ENCODE data around the gene MED10.

MED10 gene

DNA sequence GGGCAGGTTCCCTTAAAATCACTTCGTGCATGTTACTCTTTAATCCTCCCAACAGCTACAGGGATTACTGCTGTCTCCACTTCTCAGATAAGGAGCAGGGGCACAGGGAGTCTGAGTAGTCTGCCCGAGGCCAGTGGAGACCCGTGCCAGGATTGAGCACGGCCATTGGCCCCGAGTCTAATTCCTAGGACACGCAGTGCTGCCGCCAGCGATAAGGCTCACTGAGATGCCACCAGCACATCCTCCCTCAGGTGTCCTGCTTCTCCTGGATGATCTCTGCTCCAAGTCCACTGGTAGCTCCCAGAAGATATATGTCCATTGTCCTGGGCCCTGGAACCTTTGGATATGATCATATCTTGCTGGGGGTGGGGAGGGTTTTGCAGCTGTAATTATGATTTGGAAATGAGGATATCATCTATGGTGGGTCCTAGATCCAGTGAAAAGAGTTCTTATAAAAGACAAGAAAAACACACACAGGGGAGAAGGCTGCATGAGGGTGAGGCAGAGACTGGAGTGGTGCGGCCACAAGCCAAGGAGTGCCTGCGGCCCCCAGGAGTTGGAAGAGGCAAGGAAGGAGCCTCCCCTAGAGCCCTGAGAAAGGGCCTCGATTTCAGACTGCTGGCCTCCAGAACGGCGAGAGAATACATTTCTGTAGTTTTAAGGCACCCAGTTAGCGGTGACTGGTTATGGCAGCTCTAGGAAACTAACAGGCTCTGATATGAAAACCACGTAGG is 19.4 kb upstream of the MED10 start:
- H4K8ac ChIP-seq (ENCODE audit: low read depth, low read length) = no peak overlapping the region
- H2AK5ac ChIP-seq (ENCODE audit: low read length) = no peak overlapping the region
- H3K79me2 ChIP-seq (ENCODE audit: control insufficient read depth, insufficient read depth, low read length) = no peaks in the 10 kb centered on the region
- no peak overlapping the region for H3K4me2 ChIP-seq (ENCODE audit: low read length)
- no peak overlapping the region for H3K4ac ChIP-seq (ENCODE audit: low read depth, low read length)
- no peaks in the 10 kb centered on the region for H3K4me1 ChIP-seq (ENCODE audit: control insufficient read depth, low read depth, low read length)
- H2BK15ac ChIP-seq (replicated peaks; ENCODE audit: low read depth) = no peak overlapping the region
- no CpG with 5 or more reads among the region's 15 CpGs for WGBS (ENCODE audit: extremely low coverage, insufficient coverage, low lambda C conversion rate)
- H3K79me1 ChIP-seq (ENCODE audit: low read length) = no peaks in the 10 kb centered on the region
- H3K27me3 ChIP-seq (ENCODE audit: insufficient read depth, low read length, poor library complexity) = no peaks in the 10 kb centered on the region
- no peak overlapping the region for H3K9ac ChIP-seq (ENCODE audit: low read length)
- no peak overlapping the region for H3K27ac ChIP-seq (ENCODE audit: low read depth, low read length)
- H3K23ac ChIP-seq (ENCODE audit: low read length) = no peak overlapping the region
- H2BK120ac ChIP-seq (ENCODE audit: low read depth, low read length) = no peak overlapping the region
- H4K5ac ChIP-seq (ENCODE audit: low read length) = no peak overlapping the region
- no peak overlapping the region for H3K4me3 ChIP-seq (ENCODE audit: low read length)
- H3K56ac ChIP-seq (ENCODE audit: low read length) = no peak overlapping the region
- no peak overlapping the region for H2BK5ac ChIP-seq (ENCODE audit: low read length)
- no peak for DNase-seq
- no peak overlapping the region for H3K18ac ChIP-seq (ENCODE audit: low read length)
- H3K36me3 ChIP-seq (ENCODE audit: control insufficient read depth, insufficient read depth, low read length) = no peaks in the 10 kb centered on the region

- no peak overlapping the region for H2BK5ac ChIP-seq (ENCODE audit: low read length)
- no peak overlapping the region for H2BK120ac ChIP-seq (ENCODE audit: low read depth, low read length)
- no peak overlapping the region for H2BK15ac ChIP-seq (replicated peaks; ENCODE audit: low read depth)
- DNase-seq = no peak
- H3K79me1 ChIP-seq (ENCODE audit: low read length) = no peaks in the 10 kb centered on the region
- H3K4me2 ChIP-seq (ENCODE audit: low read length) = no peak overlapping the region
- no peak overlapping the region for H2AK5ac ChIP-seq (ENCODE audit: low read length)
- no peak overlapping the region for H3K27ac ChIP-seq (ENCODE audit: low read depth, low read length)
- H3K79me2 ChIP-seq (ENCODE audit: control insufficient read depth, insufficient read depth, low read length) = no peaks in the 10 kb centered on the region
- H3K4ac ChIP-seq (ENCODE audit: low read depth, low read length) = no peak overlapping the region
- H3K27me3 ChIP-seq (ENCODE audit: insufficient read depth, low read length, poor library complexity) = no peaks in the 10 kb centered on the region
- H3K36me3 ChIP-seq (ENCODE audit: control insufficient read depth, insufficient read depth, low read length) = no peaks in the 10 kb centered on the region
- no peak overlapping the region for H4K5ac ChIP-seq (ENCODE audit: low read length)
- no CpG with 5 or more reads among the region's 11 CpGs for whole genome bisulfite sequencing (ENCODE audit: extremely low coverage, insufficient coverage, low lambda C conversion rate)
- H3K56ac ChIP-seq (ENCODE audit: low read length) = no peak overlapping the region
- no peak overlapping the region for H4K8ac ChIP-seq (ENCODE audit: low read depth, low read length)
- no peak overlapping the region for H3K4me3 ChIP-seq (ENCODE audit: low read length)
- H3K18ac ChIP-seq (ENCODE audit: low read length) = no peak overlapping the region
- no peak overlapping the region for H3K9ac ChIP-seq (ENCODE audit: low read length)
- H3K23ac ChIP-seq (ENCODE audit: low read length) = no peak overlapping the region
- H3K4me1 ChIP-seq (ENCODE audit: control insufficient read depth, low read depth, low read length) = no peaks in the 10 kb centered on the region
Observed at GRCh38 chr5:6396836-6397535, 18.6 kb upstream of the MED10 start.

GRCh38 chr5:6396043-6396442 is 17.7 kb upstream of the MED10 start:
- no peaks in the 10 kb centered on the region for H3K79me2 ChIP-seq (ENCODE audit: control insufficient read depth, insufficient read depth, low read length)
- H2BK5ac ChIP-seq (ENCODE audit: low read length) = no peak overlapping the region
- no peak for DNase-seq
- H3K56ac ChIP-seq (ENCODE audit: low read length) = no peak overlapping the region
- no peak overlapping the region for H3K18ac ChIP-seq (ENCODE audit: low read length)
- no peaks in the 10 kb centered on the region for H3K27me3 ChIP-seq (ENCODE audit: insufficient read depth, low read length, poor library complexity)
- no peak overlapping the region for H3K4me2 ChIP-seq (ENCODE audit: low read length)
- no CpG with 5 or more reads among the region's 8 CpGs for WGBS (ENCODE audit: extremely low coverage, insufficient coverage, low lambda C conversion rate)
- H2AK5ac ChIP-seq (ENCODE audit: low read length) = no peak overlapping the region
- no peak overlapping the region for H4K8ac ChIP-seq (ENCODE audit: low read depth, low read length)
- no peak overlapping the region for H3K27ac ChIP-seq (ENCODE audit: low read depth, low read length)
- no peak overlapping the region for H2BK15ac ChIP-seq (replicated peaks; ENCODE audit: low read depth)
- H3K4me3 ChIP-seq (ENCODE audit: low read length) = no peak overlapping the region
- H3K36me3 ChIP-seq (ENCODE audit: control insufficient read depth, insufficient read depth, low read length) = no peaks in the 10 kb centered on the region
- no peak overlapping the region for H2BK120ac ChIP-seq (ENCODE audit: low read depth, low read length)
- no peak overlapping the region for H4K5ac ChIP-seq (ENCODE audit: low read length)
- no peaks in the 10 kb centered on the region for H3K4me1 ChIP-seq (ENCODE audit: control insufficient read depth, low read depth, low read length)
- H3K4ac ChIP-seq (ENCODE audit: low read depth, low read length) = no peak overlapping the region
- H3K79me1 ChIP-seq (ENCODE audit: low read length) = no peaks in the 10 kb centered on the region
- H3K9ac ChIP-seq (ENCODE audit: low read length) = no peak overlapping the region
- no peak overlapping the region for H3K23ac ChIP-seq (ENCODE audit: low read length)

GRCh38 chr5:6395621-6396020 is 17.3 kb upstream of the MED10 start:
- no CpG with 5 or more reads among the region's 3 CpGs for WGBS (ENCODE audit: extremely low coverage, insufficient coverage, low lambda C conversion rate)
- DNase-seq = no peak

DNA sequence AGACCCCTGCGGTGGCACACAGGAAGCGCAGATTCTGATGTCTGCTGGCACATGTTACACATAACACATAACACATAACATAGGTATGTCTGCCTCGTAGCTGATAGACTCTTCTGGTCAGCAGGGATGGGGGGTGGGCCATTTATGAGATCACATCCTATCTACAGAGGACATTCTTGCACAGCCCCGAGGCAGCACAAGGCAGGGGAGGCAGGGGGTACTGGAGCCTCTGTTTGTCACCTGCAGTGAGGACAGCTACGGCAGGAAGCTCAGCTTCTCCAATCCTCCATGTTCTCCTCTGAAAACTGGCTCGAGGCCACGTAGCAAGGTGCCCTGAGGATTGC is 16.7 kb upstream of the MED10 start:
- Histone ChIP-seq H3K4ac (ENCODE audit: low read depth, low read length) (no peak overlapping the region), H3K18ac (ENCODE audit: low read length) (no peak overlapping the region), H3K36me3 (ENCODE audit: control insufficient read depth, insufficient read depth, low read length) (no peaks in the 10 kb centered on the region), H3K4me1 (ENCODE audit: control insufficient read depth, low read depth, low read length) (no peaks in the 10 kb centered on the region), H3K4me3 (ENCODE audit: low read length) (no peak overlapping the region), H3K27me3 (ENCODE audit: insufficient read depth, low read length, poor library complexity) (no peaks in the 10 kb centered on the region), H2BK120ac (ENCODE audit: low read depth, low read length) (no peak overlapping the region), H3K56ac (ENCODE audit: low read length) (no peak overlapping the region), H3K79me1 (ENCODE audit: low read length) (no peaks in the 10 kb centered on the region), H3K4me2 (ENCODE audit: low read length) (no peak overlapping the region), H4K5ac (ENCODE audit: low read length) (no peak overlapping the region), H3K9ac (ENCODE audit: low read length) (no peak overlapping the region), H2AK5ac (ENCODE audit: low read length) (no peak overlapping the region), H3K79me2 (ENCODE audit: control insufficient read depth, insufficient read depth, low read length) (no peaks in the 10 kb centered on the region), H3K23ac (ENCODE audit: low read length) (no peak overlapping the region), H4K8ac (ENCODE audit: low read depth, low read length) (no peak overlapping the region), H3K27ac (ENCODE audit: low read depth, low read length) (no peak overlapping the region), H2BK5ac (ENCODE audit: low read length) (no peak overlapping the region), H2BK15ac (replicated peaks; ENCODE audit: low read depth) (no peak overlapping the region)
- no peak for DNase-seq
- WGBS (ENCODE audit: extremely low coverage, insufficient coverage, low lambda C conversion rate) = no CpG with 5 or more reads among the region's 7 CpGs

More at GRCh38 chr5:6395621-6396020, 17.3 kb upstream of the MED10 start:
- H2AK5ac ChIP-seq (ENCODE audit: low read length) = no peak overlapping the region
- no peaks in the 10 kb centered on the region for H3K27me3 ChIP-seq (ENCODE audit: insufficient read depth, low read length, poor library complexity)
- no peak overlapping the region for H2BK120ac ChIP-seq (ENCODE audit: low read depth, low read length)
- H3K27ac ChIP-seq (ENCODE audit: low read depth, low read length) = no peak overlapping the region
- no peak overlapping the region for H3K4me2 ChIP-seq (ENCODE audit: low read length)
- no peak overlapping the region for H3K4ac ChIP-seq (ENCODE audit: low read depth, low read length)
- H2BK5ac ChIP-seq (ENCODE audit: low read length) = no peak overlapping the region
- no peaks in the 10 kb centered on the region for H3K79me2 ChIP-seq (ENCODE audit: control insufficient read depth, insufficient read depth, low read length)
- no peaks in the 10 kb centered on the region for H3K4me1 ChIP-seq (ENCODE audit: control insufficient read depth, low read depth, low read length)
- H3K9ac ChIP-seq (ENCODE audit: low read length) = no peak overlapping the region
- H4K5ac ChIP-seq (ENCODE audit: low read length) = no peak overlapping the region
- no peak overlapping the region for H3K23ac ChIP-seq (ENCODE audit: low read length)
- H3K79me1 ChIP-seq (ENCODE audit: low read length) = no peaks in the 10 kb centered on the region
- H3K18ac ChIP-seq (ENCODE audit: low read length) = no peak overlapping the region
- no peaks in the 10 kb centered on the region for H3K36me3 ChIP-seq (ENCODE audit: control insufficient read depth, insufficient read depth, low read length)
- no peak overlapping the region for H3K4me3 ChIP-seq (ENCODE audit: low read length)
- H3K56ac ChIP-seq (ENCODE audit: low read length) = no peak overlapping the region
- no peak overlapping the region for H4K8ac ChIP-seq (ENCODE audit: low read depth, low read length)
- no peak overlapping the region for H2BK15ac ChIP-seq (replicated peaks; ENCODE audit: low read depth)
